OCI-M1 (cell line): Measurements from ENCODE around the gene ARMC7.
A peak's percentile ranks its signal among the peaks of the same experiment; 100 is the strongest.
"Not testable (repeated sequence)": the region's sequence is repeated elsewhere in the genome, so short reads cannot be mapped to it uniquely, and the experiment has no call there.

Source experiments
- DNase-seq: peaks from one replicate; lab custom pipeline; 2025; lab: John Stamatoyannopoulos, UW

The ARMC7 gene

GRCh38 chr17:75109407-75110233 is at the start of gene ARMC7:
Gene ARMC7, plus strand, starts transcription at chr17:75109969. Its CDS starts 320 bp downstream, at chr17:75110289.
- peak; percentile 91 for DNase-seq

DNA sequence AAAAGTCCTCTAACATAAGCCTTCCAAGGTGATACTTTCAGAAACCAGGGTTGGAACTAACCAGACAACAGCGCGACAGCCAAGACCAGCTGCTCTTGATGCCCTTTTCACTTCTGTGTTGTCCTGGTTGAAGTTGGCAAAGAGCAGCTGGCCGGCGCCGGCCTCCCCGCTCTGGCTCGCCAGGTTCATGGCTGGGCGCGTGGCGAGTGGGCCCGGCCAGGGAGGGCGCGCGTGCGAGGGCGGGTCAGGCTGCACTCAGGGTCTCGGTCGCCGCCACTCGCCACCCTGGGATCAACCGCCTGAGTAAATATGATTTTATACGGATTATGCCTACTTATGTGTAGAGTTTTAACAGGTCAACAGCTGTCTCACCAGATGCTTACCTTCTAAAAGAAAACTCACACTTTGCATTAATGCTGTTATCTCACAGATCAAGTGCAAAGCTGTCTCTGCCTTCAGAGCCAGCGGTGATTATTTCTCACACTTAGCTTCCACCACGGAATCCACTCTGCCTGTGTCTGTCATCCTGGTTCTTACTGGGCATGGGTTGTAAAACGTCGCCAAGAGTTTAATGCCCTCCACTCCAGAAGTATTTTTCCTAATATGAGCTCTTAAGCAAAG is 49.2 kb upstream of the ARMC7 start:
- DNase-seq = no peak

DNA sequence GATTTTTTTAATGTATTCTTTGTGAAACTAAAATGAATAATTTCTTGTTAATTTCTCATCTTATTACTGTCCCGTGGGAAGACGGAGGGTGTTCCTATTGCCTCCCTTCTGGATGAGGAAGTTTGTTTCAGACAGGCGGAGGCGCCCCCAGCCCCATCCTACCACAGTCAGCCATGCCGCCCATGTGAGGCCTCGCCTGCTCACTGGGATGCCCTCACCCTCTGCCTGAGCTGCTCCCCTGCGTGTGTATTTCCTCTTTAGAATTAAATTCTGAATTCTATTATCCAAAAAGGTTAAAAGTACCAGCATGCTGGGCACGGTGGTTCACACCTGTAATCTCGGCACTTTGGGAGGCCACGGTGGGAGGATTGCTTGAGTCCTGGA is 48.7 kb upstream of the ARMC7 start:
- DNase-seq = no peak

GRCh38 chr17:75061618-75062017 is 48.2 kb upstream of the ARMC7 start:
- no peak for DNase-seq

DNA sequence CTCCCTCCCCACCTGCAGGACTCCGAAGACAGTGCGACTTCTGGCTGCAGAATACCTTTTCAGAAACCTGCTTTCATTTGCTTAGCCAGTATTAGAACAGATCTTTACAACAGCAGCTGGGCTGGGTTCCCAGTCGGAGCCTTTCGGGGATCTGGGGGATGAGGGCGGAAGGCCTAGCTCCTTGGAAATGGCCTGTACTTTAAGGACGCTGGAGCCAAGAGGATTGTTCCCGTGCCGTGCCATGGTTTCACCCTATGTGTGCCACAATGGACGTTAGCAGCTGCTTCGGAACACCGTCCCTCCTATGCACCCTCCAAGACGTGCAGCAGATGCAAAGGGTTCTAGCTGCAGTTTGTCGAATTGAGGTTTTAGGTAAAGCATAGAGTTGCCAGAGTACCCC is 46.6 kb upstream of the ARMC7 start:
- no peak for DNase-seq

GRCh38 chr17:75063626-75064025 is 46.1 kb upstream of the ARMC7 start:
- DNase-seq = no peak

GRCh38 chr17:75064040-75064439 is 45.7 kb upstream of the ARMC7 start:
- DNase-seq = no peak

DNA sequence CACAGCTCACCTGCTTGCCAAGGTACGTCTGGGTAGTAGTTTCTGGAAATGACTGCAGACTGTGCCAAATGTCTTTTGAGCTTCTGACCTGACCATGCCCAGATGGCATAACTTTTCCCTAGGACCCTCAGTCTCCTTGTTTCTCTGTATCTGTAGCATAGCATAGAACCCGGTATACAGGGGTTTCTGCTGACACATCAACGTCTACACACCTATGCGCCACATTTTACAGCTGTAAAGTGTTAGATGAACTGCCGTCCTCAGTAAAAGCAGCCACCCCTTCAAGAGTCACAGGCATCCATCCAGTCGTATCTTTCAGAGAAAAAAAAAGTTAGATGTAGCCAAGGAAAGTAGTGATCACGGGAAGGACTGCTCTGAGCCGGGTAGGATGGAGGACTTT is 45.3 kb upstream of the ARMC7 start:
- DNase-seq = no peak

- DNase-seq = no peak
Observed at GRCh38 chr17:75064867-75065561, 44.8 kb upstream of the ARMC7 start.

DNA sequence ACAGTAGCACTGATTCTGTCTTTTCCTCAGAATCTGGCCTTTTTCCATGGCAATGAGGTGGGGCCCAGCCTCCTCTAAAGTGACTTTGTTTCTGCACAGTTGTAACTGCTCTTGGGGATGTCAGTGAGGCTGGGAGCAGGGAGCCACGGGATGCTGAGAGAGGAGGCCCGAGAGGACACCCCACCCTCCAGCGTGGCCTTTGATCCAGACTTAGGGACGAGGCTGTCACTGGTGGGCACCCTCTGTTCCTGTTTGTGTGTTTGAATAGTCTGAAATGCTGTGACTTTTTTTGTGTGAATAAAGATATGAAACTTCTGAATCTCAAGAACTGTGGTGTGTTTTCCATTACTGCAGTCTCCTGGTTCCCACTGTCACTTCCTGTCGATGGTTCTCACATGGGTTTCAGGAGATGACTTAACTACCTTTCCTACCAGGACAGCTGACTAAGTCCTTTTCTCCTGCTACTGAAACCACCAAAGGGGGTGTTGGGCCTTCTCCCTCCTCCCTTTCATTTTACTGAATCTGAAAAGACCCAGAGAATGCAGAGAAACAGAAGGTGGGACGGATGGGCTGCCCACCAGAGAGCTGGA is 44.1 kb upstream of the ARMC7 start:
- DNase-seq = no peak

DNA sequence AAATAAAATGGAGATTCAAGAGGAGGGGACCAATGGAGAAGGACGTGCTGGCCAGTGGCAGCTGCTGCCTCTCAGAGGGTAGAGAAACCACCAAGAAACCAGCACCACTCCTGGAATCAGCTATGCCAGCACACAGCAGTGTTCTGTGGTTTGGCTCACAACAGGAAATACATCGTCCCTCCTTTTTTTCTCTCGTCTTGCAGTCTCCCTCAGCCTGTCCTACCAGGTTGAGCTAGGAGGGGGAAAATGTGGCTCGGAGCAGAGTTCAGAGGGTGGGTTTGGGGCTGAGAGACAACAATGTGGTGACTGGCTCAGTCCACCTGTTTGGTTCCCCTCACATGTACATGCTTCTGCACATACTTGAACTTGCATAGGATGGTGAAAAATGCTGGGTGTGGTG is 41.9 kb upstream of the ARMC7 start:
- no peak for DNase-seq

DNA sequence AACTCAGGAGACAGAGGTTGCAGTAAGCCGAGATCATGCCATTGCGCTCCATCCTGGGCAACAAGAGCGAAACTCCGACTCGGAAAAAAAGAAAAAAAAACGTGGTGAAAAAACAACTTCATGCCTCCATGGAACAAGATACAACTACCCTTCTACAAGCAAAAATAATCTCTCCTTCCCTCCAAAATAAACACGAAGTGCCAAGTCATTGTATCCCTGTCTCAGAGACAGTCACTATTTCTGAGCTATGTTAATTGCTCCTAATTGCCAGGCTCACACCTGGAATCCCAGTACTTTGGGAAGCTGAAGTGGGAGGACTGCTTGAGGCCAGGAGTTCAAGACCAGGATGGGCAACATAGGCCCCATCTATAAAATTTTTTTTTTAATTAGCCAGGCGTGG is 41.0 kb upstream of the ARMC7 start:
- no peak for DNase-seq

- DNase-seq = peak; percentile 56
Observed at GRCh38 chr17:75069783-75070182, 40.0 kb upstream of the ARMC7 start.

GRCh38 chr17:75071478-75072271 is 38.1 kb upstream of the ARMC7 start:
- DNase-seq = peak; percentile 45

DNA sequence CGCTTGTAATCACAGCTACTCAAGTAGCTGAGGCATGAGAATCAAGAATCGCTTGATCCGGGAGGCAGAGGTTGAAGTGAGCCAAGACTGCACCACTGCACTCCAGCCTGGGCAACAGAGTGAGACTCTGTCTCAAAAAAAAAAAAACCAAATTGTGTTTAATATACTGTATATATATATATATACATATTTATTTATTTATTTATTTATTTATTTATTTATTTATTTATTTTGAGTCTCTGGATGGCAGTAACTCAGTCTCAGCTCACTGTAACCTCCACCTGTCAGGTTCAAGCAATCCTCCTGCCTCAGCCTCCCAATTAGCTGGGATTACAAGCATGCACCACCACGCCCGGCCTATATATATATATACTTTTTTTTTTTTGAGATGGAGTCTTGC is 36.9 kb upstream of the ARMC7 start:
- DNase-seq = not testable (repeated sequence)

DNA sequence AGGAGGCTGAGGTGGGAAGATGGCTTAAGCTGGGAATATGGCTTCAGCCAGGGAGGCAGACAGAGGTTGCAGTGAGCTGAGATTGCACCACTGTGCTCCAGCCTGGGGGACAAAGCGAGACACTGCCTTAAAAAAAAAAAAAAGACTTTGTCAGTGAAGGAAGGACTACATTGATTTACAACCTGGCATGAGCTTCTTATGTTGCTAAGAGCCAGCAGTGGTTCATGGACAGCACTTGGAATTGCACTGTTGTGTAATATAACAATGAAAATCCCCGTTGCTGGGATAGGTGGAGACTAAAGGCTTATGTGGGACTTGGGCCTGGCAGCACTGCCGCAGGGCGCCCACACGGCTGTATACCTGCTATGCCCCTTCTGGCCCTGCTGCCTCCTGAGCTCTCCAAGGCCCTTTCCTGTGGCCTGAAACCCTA is 36.1 kb upstream of the ARMC7 start:
- DNase-seq = no peak

DNA sequence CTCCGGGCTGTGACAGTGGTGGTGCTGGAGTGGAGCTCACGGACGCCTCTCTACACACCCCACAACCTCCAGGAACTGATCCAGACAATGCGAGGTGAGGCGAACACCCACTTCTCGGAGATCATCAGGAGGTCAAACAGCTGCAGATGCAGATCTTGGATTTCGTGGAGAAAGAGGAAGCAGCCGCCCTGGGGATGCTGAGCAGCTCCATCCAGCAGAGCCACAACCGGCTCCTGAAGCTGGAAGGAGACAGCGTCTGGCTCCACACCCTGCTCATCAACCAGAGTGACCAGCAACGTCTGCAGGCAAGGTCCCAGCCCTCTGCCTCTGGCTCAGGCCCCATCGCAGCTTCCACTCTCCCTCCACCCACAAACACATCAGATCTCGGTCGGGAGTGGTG is 35.2 kb upstream of the ARMC7 start:
- DNase-seq = peak; percentile 15

- no peak for DNase-seq
Observed at GRCh38 chr17:75075597-75076336, 34.0 kb upstream of the ARMC7 start.

GRCh38 chr17:75077072-75077495 is 32.7 kb upstream of the ARMC7 start:
- no peak for DNase-seq

DNA sequence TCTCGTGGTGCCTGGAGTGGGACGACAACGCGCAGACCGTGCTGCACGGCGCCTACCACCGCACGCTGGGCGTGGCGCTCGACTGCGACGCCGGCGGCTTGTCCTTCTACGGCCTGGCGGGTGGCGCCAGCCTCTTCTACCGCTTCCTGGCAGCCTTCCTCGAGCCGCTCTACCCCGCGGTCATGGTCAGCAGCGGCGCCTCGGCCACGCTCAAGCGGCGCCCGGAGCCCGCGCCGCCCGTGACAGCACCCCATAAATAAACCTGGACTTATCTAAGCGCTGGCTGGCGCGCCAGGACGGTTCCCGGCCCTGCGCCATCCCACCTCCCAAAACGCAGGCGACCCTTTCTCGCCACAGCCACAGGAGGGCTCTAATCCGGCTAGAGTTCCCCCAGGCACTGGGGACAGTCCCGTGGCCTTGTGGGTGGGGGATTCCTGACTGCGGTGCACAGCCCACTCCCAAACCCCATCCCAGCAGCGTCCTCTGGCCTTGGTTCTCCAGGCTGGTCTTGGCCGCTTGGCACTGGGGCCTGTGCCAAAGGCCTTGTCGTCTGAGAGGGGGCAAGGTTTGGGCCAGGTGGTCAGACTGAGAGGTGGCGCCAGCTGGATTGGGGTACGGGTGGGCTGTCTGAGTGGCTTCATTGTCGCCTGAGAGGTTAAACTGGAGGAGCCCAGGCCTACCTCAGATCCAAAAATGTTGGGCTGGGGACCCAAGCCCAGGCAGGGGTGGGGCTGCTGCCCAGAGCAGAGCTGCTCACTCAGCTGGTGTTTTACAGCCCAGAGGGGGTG is 32.1 kb upstream of the ARMC7 start:
- peak; percentile 46 for DNase-seq
